H1 (cell line): ENCODE data around the gene ZDHHC20. TPM values are rescaled to one million over a fixed set of nuclear protein-coding genes. Genes with fewer than 3 reads are reported as not detected.

Experiments used
- CTCF ChIA-PET: fragments of 300-600 bp; sonication (Branson Sonifier 250); formaldehyde crosslinking; loops from one replicate; lab custom pipeline; 2021; ENCODE audit not compliant: partially characterized antibody; lab: Charles Lee
- POLR2A ChIA-PET: fragments of 300-600 bp; sonication (Branson Sonifier 250); formaldehyde crosslinking; loops from one replicate; lab custom pipeline; 2021; ENCODE audit warnings: inconsistent platforms; ENCODE audit not compliant: partially characterized antibody; lab: Charles Lee
- DNase-seq, 2 experiments: peaks; one replicate each; pipeline versions ENCODE4 v3.0.0 to v3.0.0-alpha.2; 2010 to 2022; ENCODE audit warnings: low spot score in 2 of 2, low read depth in 1 of 2, mixed read lengths in 1 of 2
- FAIRE-seq: peaks from 2 replicates; lab custom pipeline; 2011; peaks lifted over from hg19 to GRCh38; lab: Jason Lieb, UNC
- H2AFZ ChIP-seq: 2 replicates; pipeline ENCODE4 v1.8.1; 2012; ENCODE audit warnings: low read length, inconsistent platforms
- H2AK5ac ChIP-seq: 2 replicates; pipeline ENCODE4 v1.6.1; 2013; ENCODE audit warnings: low read depth, low read length
- H2BK120ac ChIP-seq: replicated peaks from 2 replicates; pipeline ENCODE3; 2013; ENCODE audit warnings: low read depth, low read length, inconsistent platforms
- H2BK12ac ChIP-seq: 2 replicates; pipeline ENCODE4 v1.6.1; 2013; ENCODE audit warnings: low read depth, low read length
- H2BK15ac ChIP-seq: 2 replicates; pipeline ENCODE4 v1.6.1; 2013; ENCODE audit warnings: low read length
- H2BK20ac ChIP-seq: 2 replicates; pipeline ENCODE4 v1.6.1; 2013; ENCODE audit warnings: low read length
- H2BK5ac ChIP-seq: 2 replicates; pipeline ENCODE4 v1.6.1; 2013; ENCODE audit warnings: low read depth, low read length
- H3K14ac ChIP-seq: 2 replicates; pipeline ENCODE4 v1.6.1; 2013; ENCODE audit warnings: inconsistent platforms; ENCODE audit not compliant: insufficient read length
- H3K18ac ChIP-seq: 2 replicates; pipeline ENCODE4 v1.6.1; 2013; ENCODE audit warnings: low read length; ENCODE audit errors: extremely low read depth
- H3K23ac ChIP-seq: 2 replicates; pipeline ENCODE4 v1.6.1; 2013; ENCODE audit warnings: inconsistent platforms; ENCODE audit not compliant: insufficient read length
- H3K23me2 ChIP-seq: 2 replicates; pipeline ENCODE4 v1.6.1; 2013; ENCODE audit warnings: low read depth, low read length
- H3K27ac ChIP-seq: 2 replicates; pipeline ENCODE4 v1.6.1; 2011; ENCODE audit warnings: low read depth, low read length, inconsistent platforms
- H3K27me3 ChIP-seq, 4 experiments: replicated peaks in 1 of 4; 1 replicate in 1 of 4; 2 replicates in 3 of 4; pipeline versions ENCODE4 v1.6.1 to v1.8.1; 2011 to 2013; ENCODE audit warnings: low read length in 3 of 4, mild to moderate bottlenecking in 3 of 4, inconsistent platforms in 2 of 4, mixed read lengths in 2 of 4, moderate library complexity in 1 of 4; ENCODE audit not compliant: control insufficient read depth in 3 of 4, insufficient read depth in 3 of 4; ENCODE audit errors: extremely low read depth in 1 of 4
- H3K36me3 ChIP-seq, 4 experiments: 2 replicates each; pipeline versions ENCODE4 v1.6.1 to v1.8.1; 2011 to 2013; ENCODE audit warnings: mild to moderate bottlenecking in 4 of 4, low read length in 3 of 4, moderate library complexity in 2 of 4, control low read depth in 1 of 4, inconsistent platforms in 1 of 4; ENCODE audit not compliant: insufficient read depth in 4 of 4, control insufficient read depth in 2 of 4
- H3K4ac ChIP-seq: replicated peaks from 2 replicates; pipeline ENCODE3; 2013; ENCODE audit warnings: low read length, low read depth, mixed read lengths, inconsistent platforms; ENCODE audit not compliant: insufficient read length
- H3K4me1 ChIP-seq, 4 experiments: replicated peaks in 1 of 4; 1 replicate in 1 of 4; 2 replicates in 3 of 4; pipeline versions ENCODE4 v1.6.1 to v1.8.1; 2011 to 2013; ENCODE audit warnings: low read length in 3 of 4, inconsistent platforms in 2 of 4, mixed read lengths in 1 of 4; ENCODE audit not compliant: insufficient read depth in 4 of 4, control insufficient read depth in 3 of 4
- H3K4me2 ChIP-seq, 2 experiments: 2 replicates each; pipeline versions ENCODE4 v1.6.1 to v1.8.1; 2011 to 2013; ENCODE audit warnings: low read depth in 2 of 2, low read length in 2 of 2, control low read depth in 1 of 2, inconsistent platforms in 1 of 2, mild to moderate bottlenecking in 1 of 2; ENCODE audit not compliant: insufficient read depth in 1 of 2
- H3K4me3 ChIP-seq, 4 experiments: fragments of 200-600, 300-600 bp in 1 of 4; sonication (generic), shearing (Covaris generic), sonication (Bioruptor Twin) in 1 of 4; 2 replicates each; pipeline versions ENCODE4 v1.5.1 to v1.8.1; 2011 to 2016; ENCODE audit warnings: low read length in 4 of 4, low read depth in 3 of 4, control low read depth in 2 of 4, inconsistent platforms in 2 of 4, mild to moderate bottlenecking in 2 of 4, mixed read lengths in 1 of 4, moderate library complexity in 1 of 4; ENCODE audit not compliant: insufficient read depth in 2 of 4; ENCODE audit errors: extremely low read depth in 1 of 4
- H3K56ac ChIP-seq: replicated peaks from 2 replicates; pipeline ENCODE3; 2013; ENCODE audit warnings: low read depth, mild to moderate bottlenecking, mixed read lengths, low read length, inconsistent platforms; ENCODE audit not compliant: insufficient read length
- H3K79me1 ChIP-seq: 2 replicates; pipeline ENCODE4 v1.6.1; 2013; ENCODE audit warnings: low read depth, low read length, control low read depth
- H3K79me2 ChIP-seq, 2 experiments: 2 replicates each; pipeline versions ENCODE4 v1.6.1 to v1.8.1; 2012 to 2013; ENCODE audit warnings: low read length in 2 of 2, mild to moderate bottlenecking in 2 of 2, inconsistent platforms in 1 of 2; ENCODE audit not compliant: insufficient read depth in 2 of 2, control insufficient read depth in 1 of 2
- H3K9ac ChIP-seq, 4 experiments: replicated peaks in 1 of 4; 1 replicate in 1 of 4; 2 replicates in 3 of 4; pipeline versions ENCODE4 v1.6.1 to v1.8.1; 2011 to 2013; ENCODE audit warnings: low read depth in 3 of 4, low read length in 3 of 4, control low read depth in 2 of 4, mild to moderate bottlenecking in 2 of 4, moderate library complexity in 2 of 4, inconsistent platforms in 1 of 4; ENCODE audit errors: extremely low read depth in 1 of 4
- H3K9me3 ChIP-seq, 2 experiments: 2 replicates each; pipeline versions ENCODE4 v1.6.1 to v1.8.1; 2012 to 2013; ENCODE audit warnings: mild to moderate bottlenecking in 2 of 2, moderate library complexity in 2 of 2, control low read depth in 1 of 2, inconsistent platforms in 1 of 2, low read depth in 1 of 2, low read length in 1 of 2, mixed read lengths in 1 of 2; ENCODE audit not compliant: insufficient read depth in 2 of 2
- H4K20me1 ChIP-seq, 2 experiments: replicated peaks in 1 of 2; 2 replicates each; pipeline versions ENCODE3 to v1.8.1; 2011 to 2013; ENCODE audit warnings: inconsistent platforms in 2 of 2, low read length in 2 of 2, mild to moderate bottlenecking in 1 of 2; ENCODE audit not compliant: insufficient read depth in 2 of 2, control insufficient read depth in 1 of 2
- H4K5ac ChIP-seq: 2 replicates; pipeline ENCODE4 v1.6.1; 2013; ENCODE audit warnings: low read length, low read depth, mixed read lengths, inconsistent platforms; ENCODE audit not compliant: insufficient read length
- H4K8ac ChIP-seq: 2 replicates; pipeline ENCODE4 v1.8.0; 2013; ENCODE audit warnings: mild to moderate bottlenecking, moderate library complexity, low read length, inconsistent platforms; ENCODE audit not compliant: insufficient read depth; ENCODE audit errors: extremely low read depth
- H4K91ac ChIP-seq: replicated peaks from 2 replicates; pipeline ENCODE3; 2013; ENCODE audit warnings: low read length, mixed read lengths, inconsistent platforms; ENCODE audit not compliant: insufficient read length
- E2F6 ChIP-seq: IDR thresholded peaks from 2 replicates; pipeline ENCODE4 v1.6.1; 2012; ENCODE audit warnings: inconsistent platforms
- EGR1 ChIP-seq: IDR thresholded peaks from 2 replicates; pipeline ENCODE4 v1.6.1; 2011; ENCODE audit warnings: low read depth, low read length, borderline replicate concordance
- EP300 ChIP-seq, 2 experiments: IDR thresholded peaks; 1 replicate in 1 of 2; 2 replicates in 1 of 2; pipeline ENCODE4 v1.6.1; 2011 to 2012; ENCODE audit warnings: low read depth in 2 of 2, low read length in 2 of 2, mild to moderate bottlenecking in 2 of 2, borderline replicate concordance in 1 of 2, inconsistent platforms in 1 of 2, moderate library complexity in 1 of 2
- EZH2 ChIP-seq: fragments of 200-600 bp; sonication (generic); IDR thresholded peaks from 2 replicates; pipeline ENCODE4 v1.7.1; 2012; ENCODE audit warnings: low read depth, mild to moderate bottlenecking, moderate library complexity, low read length, inconsistent platforms; ENCODE audit not compliant: severe bottlenecking
- HDAC2 ChIP-seq, 2 experiments: fragments of 300-600 bp in 1 of 2; sonication (generic) in 1 of 2; IDR thresholded peaks; 2 replicates each; pipeline ENCODE4 v1.6.1; 2011 to 2012; ENCODE audit warnings: low read depth in 2 of 2, low read length in 2 of 2, mild to moderate bottlenecking in 2 of 2, moderate library complexity in 2 of 2, borderline replicate concordance in 1 of 2, inconsistent platforms in 1 of 2
- KDM4A ChIP-seq: IDR thresholded peaks from one replicate; pipeline ENCODE4 v1.7.1; 2012; ENCODE audit warnings: low read depth, mild to moderate bottlenecking, moderate library complexity, low read length, inconsistent platforms; ENCODE audit not compliant: severe bottlenecking
- MAFK ChIP-seq: IDR thresholded peaks from 2 replicates; pipeline ENCODE4 v1.6.1; 2012; ENCODE audit warnings: low read depth, mild to moderate bottlenecking, improper control_type of control experiment, low read length
- SIRT6 ChIP-seq: IDR thresholded peaks from one replicate; pipeline ENCODE4 v1.7.1; 2012; ENCODE audit warnings: low read length, inconsistent platforms
- TAF7 ChIP-seq: optimal IDR thresholded peaks from 2 replicates; pipeline ENCODE3; 2011; ENCODE audit warnings: low read depth, mild to moderate bottlenecking, inconsistent platforms, low read length, moderate library complexity, borderline replicate concordance
- WGBS, 2 experiments: shearing (Covaris generic) in 1 of 2; methylation state at CpG; one replicate each; pipeline versions ENCODE4 v1.1.6 to v1.1.7; 2013 to 2015; ENCODE audit warnings: low lambda C conversion rate in 2 of 2, mixed read lengths in 2 of 2, inconsistent platforms in 1 of 2, low coverage in 1 of 2, missing lambda C conversion rate in 1 of 2; ENCODE audit not compliant: insufficient replicate concordance in 2 of 2, insufficient coverage in 1 of 2, insufficient read length in 1 of 2; ENCODE audit errors: extremely low coverage in 1 of 2, missing lambda C conversion rate in 1 of 2; 5-methylcytosine and 5-hydroxymethylcytosine counted together
- polyA plus RNA-seq, 7 experiments: library from polyadenylated mRNA; depleted of rRNA in 3 of 7; stranded (reverse) in 5 of 7; unstranded in 2 of 7; fragments of >200 nt in 5 of 7; fragments of 200-250 nt in 2 of 7; gene quantifications; 1 replicate in 5 of 7; 2 replicates in 1 of 7; 4 replicates in 1 of 7; pipeline versions ENCODE4 v1.2.1 to v1.2.3, GENCODE V29; 2011 to 2013; ENCODE audit warnings: missing spikeins in 2 of 7, mixed read lengths in 2 of 7
- total RNA-seq: library from RNA; stranded (reverse); fragmentation: NEBNext Ultra II Directional; extraction: Animal tissue kit (Norgen Biotek cat#: 25700); gene quantifications from 2 replicates; pipeline ENCODE4 v1.2.1, GENCODE V29; 2021

The ZDHHC20 gene
- total and polyA plus RNA-seq, 2 of the 8 experiments (the other 6 are each of a cell fraction or from before 2014, with no cell fraction given) = 16.4 to 89.0 TPM

DNA sequence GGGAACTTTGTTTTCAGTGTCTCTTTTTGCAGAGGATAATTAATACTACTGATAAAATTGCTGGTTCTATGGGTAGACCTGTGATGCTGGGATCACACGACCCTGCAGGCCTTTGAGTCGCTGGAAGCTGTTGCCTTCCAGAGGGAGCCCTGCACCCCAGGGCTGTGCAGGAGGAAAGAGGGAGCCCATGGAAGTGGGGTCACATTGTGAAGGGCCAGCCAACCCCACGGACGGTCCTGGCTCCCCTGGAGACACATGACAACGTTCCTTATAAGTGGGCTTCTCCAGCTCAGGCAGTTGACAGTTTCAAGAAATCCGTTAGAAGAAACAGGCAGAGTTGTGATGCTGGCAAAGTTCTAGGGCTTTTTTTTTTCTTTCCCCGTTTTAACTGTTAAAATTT is 98.0 kb downstream of the ZDHHC20 start:
- Histone ChIP-seq H3K18ac (no peak overlapping the region), H3K23ac (no peak overlapping the region), H2AFZ (no peak overlapping the region), H3K27ac (no peak overlapping the region), H3K14ac (no peak overlapping the region), H4K5ac (no peak overlapping the region), H2BK15ac (no peak overlapping the region), H3K27me3 (no peaks in the 10 kb centered on the region), H4K91ac (no peak overlapping the region), H4K8ac (no peak overlapping the region), H3K4me1 (peaks cover 0 to 2% (median 0%) of the 10 kb centered on the region in 4 experiments; a peak in 2 of 7 replicates), H3K4ac (no peak overlapping the region), H3K79me1 (no peaks in the 10 kb centered on the region), H3K4me3 (no peak overlapping the region), H2BK120ac (no peak overlapping the region), H3K23me2 (no peaks in the 10 kb centered on the region), H3K36me3 (no peaks in the 10 kb centered on the region), H3K9ac (no peak overlapping the region), H2BK20ac (no peak overlapping the region), H3K79me2 (no peaks in the 10 kb centered on the region), H2BK12ac (no peak overlapping the region), H2AK5ac (no peak overlapping the region), H3K4me2 (no peak overlapping the region), H3K9me3 (no peaks in the 10 kb centered on the region), H4K20me1 (no peaks in the 10 kb centered on the region), H2BK5ac (no peak overlapping the region), H3K56ac (no peak overlapping the region)
- POLR2A ChIA-PET = interaction anchor here (1.6 kb wide), 1 partner anchor 34 kb away, joined by 5 read pairs; no protein-coding TSS in a partner anchor
- no peak for FAIRE-seq
- peak in 1 of 2 experiments; percentile 7 for DNase-seq
- whole genome bisulfite sequencing, 2 experiments = 82% methylated on average over 7 of the region's 7 CpGs; no CpG with 5 or more reads in 1 of the 2 experiments
- no peak for TF ChIP-seq EZH2
- TF ChIP-seq SIRT6 = no peak
- no peak for TF ChIP-seq E2F6
- no peak for TF ChIP-seq EGR1
- no peak for TF ChIP-seq EP300 (IDR thresholded peaks at IDR 0.05; ENCODE audit: borderline replicate concordance in 1 of 2, low read depth in 2 of 2, low read length in 2 of 2)
- TF ChIP-seq HDAC2 (IDR thresholded peaks at IDR 0.05; ENCODE audit: borderline replicate concordance in 1 of 2, low read depth in 2 of 2, low read length in 2 of 2) = no peak
- no peak for TF ChIP-seq TAF7
- no peak for TF ChIP-seq MAFK
- no peak for TF ChIP-seq KDM4A
- CTCF ChIA-PET = interaction anchor here (1.0 to 1.7 kb wide), 2 partner anchors 13 to 115 kb away, joined by 3 to 4 read pairs; no protein-coding TSS in a partner anchor
